ENCODE measurements around the gene MYO15B. TPM values are rescaled to one million over a fixed set of nuclear protein-coding genes. Genes with fewer than 3 reads are reported as not detected.
A peak's percentile ranks its signal among the peaks of the same experiment; 100 is the strongest.
"Not testable (repeated sequence)": the region's sequence is repeated elsewhere in the genome, so short reads cannot be mapped to it uniquely, and the experiment has no call there.

MYO15B gene
- total RNA-seq, 2 experiments from 2014 or later: 120 to 125 TPM

GRCh38 chr17:75632863-75633485 is 45.4 kb downstream of the MYO15B start, which contains the start of gene SMIM5:
Gene SMIM5, plus strand, starts transcription at chr17:75633434. Its CDS starts 6,768 bp downstream, at chr17:75640202.
- Mint-ChIP-seq H3K36me3 (no peaks in the 10 kb centered on the region), H3K4me1 (peaks cover 2% of the 10 kb centered on the region), H3K27me3 (no peaks in the 10 kb centered on the region), H3K4me3 (no peak within 1 kb of the TSS), H3K27ac (peak within 1 kb of the TSS; percentile 45), H3K9me3 (no peaks in the 10 kb centered on the region)
- POLR2A ChIA-PET: interaction anchor here (0.8 to 2.2 kb wide), 5 partner anchors 20 to 120 kb away, joined by 3 to 9 read pairs (median 4); no protein-coding TSS in a partner anchor
- ATAC-seq (ENCODE audit: low read depth): peak; percentile 83
- peak; percentile 90 for DNase-seq

- Mint-ChIP-seq H3K4me1 (peaks cover 2% of the 10 kb centered on the region), H3K9me3 (no peaks in the 10 kb centered on the region), H3K36me3 (no peaks in the 10 kb centered on the region), H3K27ac (peak overlapping the region; percentile 45), H3K4me3 (no peak overlapping the region), H3K27me3 (no peaks in the 10 kb centered on the region)
- ATAC-seq (ENCODE audit: low read depth) (peak; percentile 55), DNase-seq (peak; percentile 63)
- POLR2A ChIA-PET: interaction anchor here (0.5 to 2.2 kb wide), 6 partner anchors 19 to 119 kb away, joined by 3 to 9 read pairs (median 4); no protein-coding TSS in a partner anchor
Measured at GRCh38 chr17:75633486-75634375, 46.1 kb downstream of the MYO15B start.

- no peak overlapping the region for H3K27ac Mint-ChIP-seq
- peaks cover 2% of the 10 kb centered on the region for H3K4me1 Mint-ChIP-seq
- ATAC-seq (ENCODE audit: low read depth) (no peak), DNase-seq (no peak)
- POLR2A ChIA-PET: interaction anchor here (0.9 to 2.2 kb wide), 2 partner anchors 86 to 119 kb away, joined by 3 to 9 read pairs; no protein-coding TSS in a partner anchor
- no peaks in the 10 kb centered on the region for H3K27me3 Mint-ChIP-seq
- no peaks in the 10 kb centered on the region for H3K9me3 Mint-ChIP-seq
- H3K36me3 Mint-ChIP-seq: no peaks in the 10 kb centered on the region
- H3K4me3 Mint-ChIP-seq: no peak overlapping the region
Measured at GRCh38 chr17:75634376-75634740, 46.8 kb downstream of the MYO15B start.

- no peak for ATAC-seq (ENCODE audit: low read depth)
- Mint-ChIP-seq H3K36me3 (no peaks in the 10 kb centered on the region), H3K9me3 (no peaks in the 10 kb centered on the region), H3K4me3 (no peak overlapping the region), H3K27ac (no peak overlapping the region), H3K27me3 (no peaks in the 10 kb centered on the region), H3K4me1 (peaks cover 2% of the 10 kb centered on the region)
- DNase-seq: no peak
- POLR2A ChIA-PET: no interaction called here
Measured at GRCh38 chr17:75634754-75635609, 47.4 kb downstream of the MYO15B start.

- POLR2A ChIA-PET: no interaction called here
- DNase-seq (no peak), ATAC-seq (ENCODE audit: low read depth) (no peak)
- no peaks in the 10 kb centered on the region for H3K27me3 Mint-ChIP-seq
- no peaks in the 10 kb centered on the region for H3K9me3 Mint-ChIP-seq
- H3K27ac Mint-ChIP-seq: no peak overlapping the region
- H3K4me1 Mint-ChIP-seq: peaks cover 2% of the 10 kb centered on the region
- H3K36me3 Mint-ChIP-seq: no peaks in the 10 kb centered on the region
- H3K4me3 Mint-ChIP-seq: no peak overlapping the region
Measured at GRCh38 chr17:75635610-75636202, 48.1 kb downstream of the MYO15B start.

GRCh38 chr17:75636381-75637142 is 49.0 kb downstream of the MYO15B start:
- H3K27me3 Mint-ChIP-seq: no peaks in the 10 kb centered on the region
- POLR2A ChIA-PET: no interaction called here

GRCh38 chr17:75637143-75637538 is 49.5 kb downstream of the MYO15B start:
- Mint-ChIP-seq H3K4me3 (no peak overlapping the region), H3K4me1 (peaks cover 2% of the 10 kb centered on the region), H3K27me3 (no peaks in the 10 kb centered on the region), H3K36me3 (no peaks in the 10 kb centered on the region), H3K9me3 (no peaks in the 10 kb centered on the region), H3K27ac (no peak overlapping the region)
- POLR2A ChIA-PET: interaction anchor here (0.9 kb wide), 1 partner anchor 116 kb away, joined by 3 read pairs; no protein-coding TSS in a partner anchor
- DNase-seq: no peak
- no peak for ATAC-seq (ENCODE audit: low read depth)

More at GRCh38 chr17:75636381-75637142, 49.0 kb downstream of the MYO15B start:
- DNase-seq: no peak
- Mint-ChIP-seq H3K36me3 (no peaks in the 10 kb centered on the region), H3K4me1 (peaks cover 2% of the 10 kb centered on the region), H3K4me3 (no peak overlapping the region), H3K27ac (no peak overlapping the region), H3K9me3 (no peaks in the 10 kb centered on the region)
- no peak for ATAC-seq (ENCODE audit: low read depth)

- Mint-ChIP-seq H3K36me3 (no peaks in the 10 kb centered on the region), H3K4me3 (no peak overlapping the region), H3K4me1 (peaks cover 2% of the 10 kb centered on the region), H3K27me3 (no peaks in the 10 kb centered on the region), H3K27ac (no peak overlapping the region), H3K9me3 (no peaks in the 10 kb centered on the region)
- POLR2A ChIA-PET: interaction anchor here (0.9 kb wide), 1 partner anchor 116 kb away, joined by 3 read pairs; no protein-coding TSS in a partner anchor
- ATAC-seq (ENCODE audit: low read depth): no peak
- no peak for DNase-seq
Measured at GRCh38 chr17:75637551-75637950, 50.0 kb downstream of the MYO15B start.

- not testable (repeated sequence) for H3K4me3 Mint-ChIP-seq; H3K36me3 Mint-ChIP-seq; DNase-seq; H3K27ac Mint-ChIP-seq; H3K9me3 Mint-ChIP-seq; H3K4me1 Mint-ChIP-seq; H3K27me3 Mint-ChIP-seq; ATAC-seq (ENCODE audit: low read depth)
- POLR2A ChIA-PET: interaction anchor here (0.9 kb wide), 1 partner anchor 116 kb away, joined by 3 read pairs; no protein-coding TSS in a partner anchor
Measured at GRCh38 chr17:75638039-75638438, 50.4 kb downstream of the MYO15B start.

- POLR2A ChIA-PET: no interaction called here
- Mint-ChIP-seq H3K36me3 (no peaks in the 10 kb centered on the region), H3K27ac (no peak overlapping the region)
Measured at GRCh38 chr17:75638893-75639292, 51.3 kb downstream of the MYO15B start.

GRCh38 chr17:75639327-75639726 is 51.7 kb downstream of the MYO15B start:
- POLR2A ChIA-PET: no interaction called here
- no peak for ATAC-seq (ENCODE audit: low read depth)
- no peaks in the 10 kb centered on the region for H3K4me1 Mint-ChIP-seq

More at GRCh38 chr17:75638893-75639292, 51.3 kb downstream of the MYO15B start:
- Mint-ChIP-seq H3K27me3 (no peaks in the 10 kb centered on the region), H3K4me3 (no peak overlapping the region), H3K4me1 (peaks cover 1% of the 10 kb centered on the region), H3K9me3 (no peaks in the 10 kb centered on the region)
- no peak for ATAC-seq (ENCODE audit: low read depth)
- DNase-seq: no peak

More at GRCh38 chr17:75639327-75639726, 51.7 kb downstream of the MYO15B start:
- no peak for DNase-seq
- Mint-ChIP-seq H3K36me3 (no peaks in the 10 kb centered on the region), H3K27me3 (no peaks in the 10 kb centered on the region), H3K27ac (no peak overlapping the region), H3K4me3 (no peak overlapping the region), H3K9me3 (no peaks in the 10 kb centered on the region)
